Panc1 (cell line): ENCODE measurements around the gene FHIT. TPM values are rescaled to one million over a fixed set of nuclear protein-coding genes. Genes with fewer than 3 reads are reported as not detected.

Experiments
- ATAC-seq: fragments of 200-7000 bp; cut with Tn5 transposase; 2 replicates; pipeline ENCODE4 v1.9.1; 2020; ENCODE audit warnings: mild to moderate bottlenecking, moderate library complexity
- BruUV-seq: library from RNA; stranded (reverse); fragments of 400-500 nt; replicated peaks from 2 replicates; lab custom pipeline; 2021; lab: Mats Ljungman, UMichigan
- CTCF ChIA-PET: fragments of 300-600 bp; sonication (Branson Sonifier 250); formaldehyde crosslinking; loops from one replicate; lab custom pipeline; 2022; ENCODE audit warnings: antibody characterized with exemption; lab: Charles Lee
- POLR2A ChIA-PET: fragments of 300-600 bp; sonication (Branson Sonifier 250); formaldehyde crosslinking; loops from one replicate; lab custom pipeline; 2022; ENCODE audit warnings: antibody characterized with exemption; lab: Charles Lee
- DNase-seq: peaks from one replicate; pipeline ENCODE4 v3.0.0-alpha.2; 2010; ENCODE audit warnings: low read depth, low spot score
- H3K27ac ChIP-seq: 2 replicates; pipeline ENCODE4 v1.5.1; 2011; ENCODE audit warnings: mild to moderate bottlenecking, low read length, inconsistent platforms
- H3K27me3 ChIP-seq: fragments of 200-500 bp; sonication (Bioruptor generic); 2 replicates; pipeline ENCODE4 v1.6.0; 2014; ENCODE audit warnings: low read length, inconsistent platforms; ENCODE audit not compliant: control insufficient read depth, insufficient read depth
- H3K36me3 ChIP-seq: fragments of 200-500 bp; sonication (Bioruptor generic); 2 replicates; pipeline ENCODE4 v1.5.1; 2014; ENCODE audit warnings: inconsistent platforms, mild to moderate bottlenecking, low read length, moderate library complexity; ENCODE audit not compliant: control insufficient read depth, insufficient read depth
- H3K4me1 ChIP-seq: 2 replicates; pipeline ENCODE4 v1.5.1; 2011; ENCODE audit warnings: inconsistent platforms, mild to moderate bottlenecking, low read length, moderate library complexity; ENCODE audit not compliant: control insufficient read depth, insufficient read depth
- H3K4me3 ChIP-seq, 2 experiments: 2 replicates each; pipeline ENCODE4 v1.5.1; 2011 to 2012; ENCODE audit warnings: low read depth in 2 of 2, low read length in 2 of 2, mild to moderate bottlenecking in 2 of 2, inconsistent platforms in 1 of 2, moderate library complexity in 1 of 2
- H3K9me3 ChIP-seq: fragments of 200-500 bp; sonication (Bioruptor generic); 2 replicates; pipeline ENCODE4 v1.5.1; 2014; ENCODE audit warnings: low read depth, mild to moderate bottlenecking, inconsistent platforms, low read length, moderate library complexity; ENCODE audit not compliant: control insufficient read depth, insufficient read depth
- POLR2AphosphoS5 ChIP-seq: IDR thresholded peaks from 2 replicates; pipeline ENCODE4 v1.6.1; 2012; ENCODE audit warnings: mild to moderate bottlenecking, low read depth, low read length, moderate library complexity
- SIN3A ChIP-seq: IDR thresholded peaks from 2 replicates; pipeline ENCODE4 v1.6.1; 2012; ENCODE audit warnings: low read depth, mild to moderate bottlenecking, low read length, moderate library complexity, borderline replicate concordance; ENCODE audit not compliant: insufficient read depth
- TCF7L2 ChIP-seq: IDR thresholded peaks from 2 replicates; pipeline ENCODE4 v1.6.1; 2011; ENCODE audit warnings: mild to moderate bottlenecking, low read depth, low read length, inconsistent platforms
- in situ Hi-C: cut with HindIII; loops from 2 replicates; pipeline ENCODE4 v1.10.0; 2016; ENCODE audit warnings: low sequenced_read_pairs, low pct_unique_long_range_greater_than_20kb
- intact Hi-C: fragments of 100-400 bp; cut with micrococcal nuclease; formaldehyde crosslinking; loops from one replicate; pipeline ENCODE4 v1.10.0; 2022; ENCODE audit not compliant: unreplicated experiment
- total RNA-seq: library from RNA; stranded (reverse); gene quantifications from one replicate; pipeline ENCODE4 v1.2.1, GENCODE V29; 2021; ENCODE audit not compliant: unreplicated experiment
- TF ChIP-seq, protein P1 (sequence below): fragments of 450-650 bp; IDR thresholded peaks from 2 replicates; pipeline ENCODE4 v1.5.1; 2017; ENCODE audit warnings: mild to moderate bottlenecking
- TF ChIP-seq, protein P2 (sequence below), 2 experiments: IDR thresholded peaks; 2 replicates each; pipeline ENCODE4 v1.6.1; 2011 to 2012; ENCODE audit warnings: low read depth in 2 of 2, control low read depth in 1 of 2, low read length in 1 of 2, mild to moderate bottlenecking in 1 of 2, moderate library complexity in 1 of 2; ENCODE audit not compliant: insufficient read depth in 1 of 2

The FHIT gene
- total RNA-seq, 1 experiment from 2014 or later = 2.2 TPM

DNA sequence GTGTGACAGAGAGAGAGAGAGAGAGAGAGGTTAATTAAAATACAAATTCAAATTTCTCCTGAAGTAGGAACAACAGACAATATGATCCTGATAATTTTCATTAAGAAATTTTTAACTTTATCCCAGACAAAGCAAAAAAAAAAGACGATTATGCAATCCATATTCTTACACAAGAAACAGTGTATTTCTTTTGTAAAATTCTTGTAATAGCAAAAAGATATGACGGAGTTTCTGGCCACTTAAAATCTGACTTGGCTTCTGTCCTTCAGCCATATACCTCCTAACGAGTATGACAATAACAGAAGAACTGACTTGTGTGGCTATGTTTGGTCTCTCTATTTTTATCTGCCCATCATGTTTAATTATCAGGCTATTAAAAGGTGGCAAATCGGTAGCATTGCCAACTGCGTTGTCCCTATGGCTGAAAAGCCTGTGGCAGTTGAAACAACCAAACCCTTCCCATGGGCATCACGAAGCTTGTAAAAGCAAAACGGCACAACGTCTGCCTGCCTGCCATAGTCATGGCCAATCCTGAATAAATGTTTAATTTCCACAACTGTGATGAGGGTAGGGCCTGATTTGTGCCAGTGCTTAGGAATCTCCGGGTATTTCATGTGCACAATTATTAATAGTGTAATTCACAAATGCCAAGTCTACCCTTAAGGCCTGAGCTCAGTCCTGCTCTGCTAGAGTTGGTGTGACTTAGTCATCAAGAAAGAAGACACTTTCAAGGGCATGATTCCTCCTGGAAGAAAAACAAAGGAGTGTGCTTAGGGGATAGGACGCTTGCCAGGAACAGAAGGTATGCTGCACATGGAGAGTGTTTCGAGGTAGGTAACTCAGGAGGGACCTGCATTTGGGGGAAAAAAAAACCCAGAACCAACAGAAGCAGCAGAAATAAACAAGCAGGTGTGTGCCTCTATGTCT is 1090.2 kb downstream of the FHIT start:
- intact Hi-C loops = no loop called here
- BruUV-seq = no TSS peak

DNA sequence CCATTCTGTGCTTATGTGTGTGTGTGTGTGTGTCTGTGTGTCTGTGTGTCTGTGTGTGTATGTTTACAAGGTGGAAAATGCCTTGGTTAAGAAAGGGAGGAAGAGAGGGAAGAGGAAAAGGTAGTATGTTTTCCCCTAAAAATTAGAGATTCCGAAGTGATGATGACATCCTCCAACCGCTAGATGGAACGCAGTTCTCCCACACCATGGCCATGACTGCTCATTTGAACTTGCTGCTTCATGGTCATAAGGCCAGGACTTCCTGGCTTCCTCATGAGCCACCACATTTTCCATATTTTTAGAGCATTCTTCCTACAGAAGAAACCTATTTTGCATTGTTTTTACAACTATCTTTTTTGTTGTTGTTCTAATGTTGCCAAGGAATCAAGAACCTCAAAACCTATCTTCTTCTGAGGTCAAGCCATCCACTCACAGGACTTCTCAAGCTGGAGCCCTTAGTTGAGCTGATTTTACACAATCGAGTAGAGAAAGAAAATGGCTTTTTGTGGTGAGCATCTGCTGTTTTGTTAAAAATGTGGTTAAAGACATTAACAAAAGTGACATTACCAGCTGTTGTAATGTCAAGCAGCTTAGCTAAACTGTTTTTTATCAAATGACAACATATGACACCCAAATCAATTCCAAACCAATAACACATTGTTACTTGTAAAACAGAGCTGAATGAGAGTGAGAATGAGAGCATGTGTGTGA is 1091.0 kb downstream of the FHIT start:
- in situ Hi-C loops = no loop called here
- BruUV-seq = no TSS peak

More for the DNA sequence above, 1090.2 kb downstream of the FHIT start:
- POLR2A ChIA-PET = no interaction called here
- DNase-seq = no peak
- in situ Hi-C loops = no loop called here
- no peak overlapping the region for H3K4me3 ChIP-seq
- H3K4me1 ChIP-seq = no peaks in the 10 kb centered on the region
- no peaks in the 10 kb centered on the region for H3K9me3 ChIP-seq
- CTCF ChIA-PET = no interaction called here
- no peak for ATAC-seq
- no peaks in the 10 kb centered on the region for H3K27me3 ChIP-seq
- H3K27ac ChIP-seq = no peak overlapping the region
- TF ChIP-seq, protein P1, sequence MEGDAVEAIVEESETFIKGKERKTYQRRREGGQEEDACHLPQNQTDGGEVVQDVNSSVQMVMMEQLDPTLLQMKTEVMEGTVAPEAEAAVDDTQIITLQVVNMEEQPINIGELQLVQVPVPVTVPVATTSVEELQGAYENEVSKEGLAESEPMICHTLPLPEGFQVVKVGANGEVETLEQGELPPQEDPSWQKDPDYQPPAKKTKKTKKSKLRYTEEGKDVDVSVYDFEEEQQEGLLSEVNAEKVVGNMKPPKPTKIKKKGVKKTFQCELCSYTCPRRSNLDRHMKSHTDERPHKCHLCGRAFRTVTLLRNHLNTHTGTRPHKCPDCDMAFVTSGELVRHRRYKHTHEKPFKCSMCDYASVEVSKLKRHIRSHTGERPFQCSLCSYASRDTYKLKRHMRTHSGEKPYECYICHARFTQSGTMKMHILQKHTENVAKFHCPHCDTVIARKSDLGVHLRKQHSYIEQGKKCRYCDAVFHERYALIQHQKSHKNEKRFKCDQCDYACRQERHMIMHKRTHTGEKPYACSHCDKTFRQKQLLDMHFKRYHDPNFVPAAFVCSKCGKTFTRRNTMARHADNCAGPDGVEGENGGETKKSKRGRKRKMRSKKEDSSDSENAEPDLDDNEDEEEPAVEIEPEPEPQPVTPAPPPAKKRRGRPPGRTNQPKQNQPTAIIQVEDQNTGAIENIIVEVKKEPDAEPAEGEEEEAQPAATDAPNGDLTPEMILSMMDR = no peak
- no peak for TF ChIP-seq SIN3A
- TF ChIP-seq, protein P2, sequence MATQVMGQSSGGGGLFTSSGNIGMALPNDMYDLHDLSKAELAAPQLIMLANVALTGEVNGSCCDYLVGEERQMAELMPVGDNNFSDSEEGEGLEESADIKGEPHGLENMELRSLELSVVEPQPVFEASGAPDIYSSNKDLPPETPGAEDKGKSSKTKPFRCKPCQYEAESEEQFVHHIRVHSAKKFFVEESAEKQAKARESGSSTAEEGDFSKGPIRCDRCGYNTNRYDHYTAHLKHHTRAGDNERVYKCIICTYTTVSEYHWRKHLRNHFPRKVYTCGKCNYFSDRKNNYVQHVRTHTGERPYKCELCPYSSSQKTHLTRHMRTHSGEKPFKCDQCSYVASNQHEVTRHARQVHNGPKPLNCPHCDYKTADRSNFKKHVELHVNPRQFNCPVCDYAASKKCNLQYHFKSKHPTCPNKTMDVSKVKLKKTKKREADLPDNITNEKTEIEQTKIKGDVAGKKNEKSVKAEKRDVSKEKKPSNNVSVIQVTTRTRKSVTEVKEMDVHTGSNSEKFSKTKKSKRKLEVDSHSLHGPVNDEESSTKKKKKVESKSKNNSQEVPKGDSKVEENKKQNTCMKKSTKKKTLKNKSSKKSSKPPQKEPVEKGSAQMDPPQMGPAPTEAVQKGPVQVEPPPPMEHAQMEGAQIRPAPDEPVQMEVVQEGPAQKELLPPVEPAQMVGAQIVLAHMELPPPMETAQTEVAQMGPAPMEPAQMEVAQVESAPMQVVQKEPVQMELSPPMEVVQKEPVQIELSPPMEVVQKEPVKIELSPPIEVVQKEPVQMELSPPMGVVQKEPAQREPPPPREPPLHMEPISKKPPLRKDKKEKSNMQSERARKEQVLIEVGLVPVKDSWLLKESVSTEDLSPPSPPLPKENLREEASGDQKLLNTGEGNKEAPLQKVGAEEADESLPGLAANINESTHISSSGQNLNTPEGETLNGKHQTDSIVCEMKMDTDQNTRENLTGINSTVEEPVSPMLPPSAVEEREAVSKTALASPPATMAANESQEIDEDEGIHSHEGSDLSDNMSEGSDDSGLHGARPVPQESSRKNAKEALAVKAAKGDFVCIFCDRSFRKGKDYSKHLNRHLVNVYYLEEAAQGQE (IDR thresholded peaks at IDR 0.05; ENCODE audit: insufficient read depth in 1 of 2, low read depth in 2 of 2, low read length in 1 of 2) = no peak
- H3K36me3 ChIP-seq = no peaks in the 10 kb centered on the region

More for the DNA sequence above, 1091.0 kb downstream of the FHIT start:
- H3K9me3 ChIP-seq = no peaks in the 10 kb centered on the region
- no peak overlapping the region for H3K4me3 ChIP-seq
- CTCF ChIA-PET = no interaction called here
- POLR2A ChIA-PET = no interaction called here
- no peak overlapping the region for H3K27ac ChIP-seq
- ATAC-seq (no peak), DNase-seq (no peak)
- intact Hi-C loops = no loop called here
- H3K4me1 ChIP-seq = no peaks in the 10 kb centered on the region
- no peaks in the 10 kb centered on the region for H3K36me3 ChIP-seq
- H3K27me3 ChIP-seq = no peaks in the 10 kb centered on the region
- TF ChIP-seq, protein P2 (IDR thresholded peaks at IDR 0.05; ENCODE audit: insufficient read depth in 1 of 2, low read depth in 2 of 2, low read length in 1 of 2) = no peak
- TF ChIP-seq, protein P1 = no peak
- TF ChIP-seq SIN3A (no peak), TCF7L2 (no peak), POLR2AphosphoS5 (no peak)
